GM23338 (cell line): ENCODE data around the gene PPP2R2D.

Source experiments
- CREB1 ChIP-seq: fragments of 250-450 bp; sonication (Bioruptor Pico); IDR thresholded peaks from 2 replicates; pipeline ENCODE4 v1.5.0; 2020; ENCODE audit warnings: low read depth, mild to moderate bottlenecking, moderate library complexity
- CTCF ChIP-seq, 2 experiments: fragments of 200-600 bp in 1 of 2; sonication (generic) in 1 of 2; conservative IDR thresholded peaks; 2 replicates each; pipeline versions ENCODE4 v1.5.1 to v1.6.1; 2016 to 2017; ENCODE audit warnings: antibody characterized with exemption in 2 of 2, low read depth in 2 of 2, mild to moderate bottlenecking in 2 of 2, moderate library complexity in 1 of 2
- ETS1 ChIP-seq: IDR thresholded peaks from 2 replicates; pipeline ENCODE4 v1.6.1; 2016; ENCODE audit warnings: antibody characterized with exemption
- EZH2 ChIP-seq: fragments of 200-600 bp; sonication (generic); IDR thresholded peaks from one replicate; pipeline ENCODE4 v1.8.0; 2017; ENCODE audit warnings: antibody characterized with exemption, mild to moderate bottlenecking, low read depth; ENCODE audit not compliant: unreplicated experiment
- EZH2phosphoT487 ChIP-seq: fragments of 200-600 bp; sonication (generic); IDR thresholded peaks from one replicate; pipeline ENCODE4 v1.8.1; 2018; ENCODE audit warnings: antibody characterized with exemption; ENCODE audit not compliant: unreplicated experiment
- JUNB ChIP-seq: IDR thresholded peaks from one replicate; pipeline ENCODE4 v1.6.1; 2016; ENCODE audit warnings: antibody characterized with exemption; ENCODE audit not compliant: unreplicated experiment
- POLR2AphosphoS5 ChIP-seq: IDR thresholded peaks from 2 replicates; pipeline ENCODE4 v1.6.1; 2016; ENCODE audit warnings: antibody characterized with exemption, low read depth
- REST ChIP-seq: IDR thresholded peaks from one replicate; pipeline ENCODE4 v1.6.1; 2018; ENCODE audit warnings: antibody characterized with exemption; ENCODE audit not compliant: unreplicated experiment
- STAT1 ChIP-seq: IDR thresholded peaks from one replicate; pipeline ENCODE4 v1.6.1; 2016; ENCODE audit warnings: antibody characterized with exemption; ENCODE audit not compliant: unreplicated experiment
- ZNF114 ChIP-seq: fragments of 250-450 bp; sonication (Bioruptor Pico); IDR thresholded peaks from 2 replicates; pipeline ENCODE4 v1.5.0; 2020; ENCODE audit warnings: mild to moderate bottlenecking, moderate library complexity
- ZNF331 ChIP-seq: fragments of 250-450 bp; sonication (Bioruptor Pico); IDR thresholded peaks from 2 replicates; pipeline ENCODE4 v1.5.0; 2020; ENCODE audit warnings: low read depth, mild to moderate bottlenecking, moderate library complexity

GRCh38 chr10:132005147-132005546 is 104.3 kb downstream of the PPP2R2D start:
- TF ChIP-seq CTCF (conservative IDR thresholded peaks at IDR 0.05; ENCODE audit: low read depth in 2 of 2) (no peak), POLR2AphosphoS5 (no peak), REST (no peak), EZH2 (no peak), ZNF114 (CRISPR knock-in tag) (no peak), ZNF331 (CRISPR knock-in tag) (no peak), JUNB (no peak), CREB1 (CRISPR knock-in tag) (no peak), ETS1 (no peak), STAT1 (no peak), EZH2phosphoT487 (no peak)
